GM21723 (cell line): Measurements from ENCODE around the gene SCYGR3.
"Not testable (repeated sequence)": the region's sequence is repeated elsewhere in the genome, so short reads cannot be mapped to it uniquely, and the experiment has no call there.

Experiments
- ATAC-seq: cut with Tn5 transposase; IDR thresholded peaks from one replicate; pipeline ENCODE4 v1.9.1; 2021; ENCODE audit warnings: mild to moderate bottlenecking, moderate library complexity; ENCODE audit not compliant: unreplicated experiment

The SCYGR3 gene

GRCh38 chr2:227614246-227614645 lies 394 bp downstream of the SCYGR3 start:
- ATAC-seq, result no peak

- ATAC-seq, result no peak
These were observed 1.4 kb downstream of the SCYGR3 start for GRCh38 chr2:227613272-227613660.

- no peak for ATAC-seq
These were observed 1.9 kb downstream of the SCYGR3 start for GRCh38 chr2:227612546-227613271.

GRCh38 chr2:227610123-227610522 lies 4.5 kb downstream of the SCYGR3 start:
- no peak for ATAC-seq

GRCh38 chr2:227608561-227609338 lies 5.9 kb downstream of the SCYGR3 start:
- peak; percentile 53 for ATAC-seq

DNA sequence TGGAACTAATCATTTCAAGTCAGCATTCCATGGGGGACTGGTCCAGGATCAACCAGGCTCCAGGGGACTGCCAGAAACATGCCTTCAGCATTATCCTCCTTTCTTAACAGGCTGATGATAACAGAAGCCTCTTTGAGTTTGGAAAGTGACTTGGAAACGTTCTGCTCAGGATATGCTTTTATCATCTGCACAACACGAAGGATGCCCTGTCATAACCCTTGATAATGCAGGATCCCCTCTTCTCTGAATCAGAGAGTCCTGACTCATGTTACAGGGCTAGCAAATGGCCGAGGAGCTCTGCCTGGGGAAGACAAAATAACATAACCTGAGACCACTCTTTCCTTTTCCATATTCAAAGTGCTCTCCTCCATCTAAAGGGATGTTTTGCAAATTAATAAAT lies 6.7 kb downstream of the SCYGR3 start:
- ATAC-seq, result no peak

DNA sequence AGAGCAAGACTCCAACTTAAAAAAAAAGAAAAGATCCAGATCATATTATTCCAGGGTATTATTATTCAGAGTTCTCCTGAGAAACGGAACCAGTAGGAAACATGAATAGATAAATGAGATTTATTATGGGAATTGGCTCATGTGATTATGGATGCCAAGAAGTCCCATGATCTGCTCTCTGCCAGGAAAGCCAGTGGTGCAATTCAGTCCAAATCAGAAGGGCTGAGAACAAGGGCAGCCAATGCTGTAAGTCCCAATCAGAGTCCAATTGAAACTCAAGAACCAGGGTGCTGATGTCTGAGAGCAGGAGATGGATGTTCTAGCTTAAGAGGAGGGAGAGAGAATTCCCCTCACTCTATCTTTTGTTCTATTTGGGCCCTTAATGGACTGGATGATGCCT lies 8.2 kb downstream of the SCYGR3 start:
- ATAC-seq, result no peak

DNA sequence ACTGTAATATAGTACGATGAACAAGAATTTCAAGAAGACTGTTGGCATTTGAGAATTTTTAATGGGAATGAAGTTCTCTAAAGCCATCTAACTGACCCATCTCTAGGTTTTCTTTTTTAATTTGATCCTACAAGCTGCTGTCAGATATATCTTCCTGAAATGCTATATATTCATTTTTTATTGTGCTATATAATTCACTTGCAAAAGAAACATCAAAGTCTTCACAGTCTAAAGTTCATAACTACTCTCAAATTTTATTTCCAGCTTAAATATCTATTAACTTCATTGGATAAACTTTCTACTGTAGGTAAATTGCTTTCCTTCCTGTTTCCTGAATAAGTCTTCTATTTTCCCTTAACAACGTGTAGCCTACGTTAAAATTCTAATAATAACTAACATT lies 12.3 kb downstream of the SCYGR3 start:
- no peak for ATAC-seq

DNA sequence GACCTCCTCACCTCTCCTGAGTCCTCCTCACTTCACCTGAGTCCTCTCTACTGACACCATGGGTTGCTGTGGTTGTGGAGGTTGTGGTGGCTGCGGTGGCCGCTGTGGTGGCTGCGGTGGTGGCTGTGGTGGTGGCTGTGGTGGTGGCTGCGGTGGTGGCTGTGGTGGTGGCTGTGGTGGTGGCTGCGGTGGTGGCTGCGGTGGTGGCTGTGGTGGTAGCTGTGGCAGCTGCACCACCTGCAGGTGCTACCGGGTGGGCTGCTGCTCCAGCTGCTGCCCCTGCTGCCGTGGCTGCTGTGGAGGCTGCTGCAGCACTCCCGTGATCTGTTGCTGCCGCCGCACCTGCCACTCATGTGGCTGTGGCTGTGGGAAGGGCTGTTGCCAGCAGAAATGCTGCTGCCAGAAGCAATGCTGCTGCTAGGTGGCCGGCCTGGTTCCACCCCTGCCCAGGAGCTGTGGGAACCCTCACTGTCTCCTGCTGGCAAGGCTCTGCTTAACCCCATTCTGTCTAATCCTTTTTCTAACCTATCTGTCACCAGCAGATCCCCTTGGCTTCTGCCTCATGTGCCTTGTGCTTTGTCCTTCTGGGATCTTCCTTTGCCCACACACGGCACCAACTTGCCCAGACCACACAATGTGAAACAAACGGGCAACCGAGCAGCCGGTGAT lies 15.7 kb downstream of the SCYGR3 start, which contains the start of gene SCYGR2:
Gene SCYGR2 (plus strand): TSS at position 59 of the 669 bp plus-strand sequence. CDS start 0 bp downstream, at position 59.
- ATAC-seq, result not testable (repeated sequence)

- no peak for ATAC-seq
These were observed 16.6 kb downstream of the SCYGR3 start for GRCh38 chr2:227597998-227598397.

DNA sequence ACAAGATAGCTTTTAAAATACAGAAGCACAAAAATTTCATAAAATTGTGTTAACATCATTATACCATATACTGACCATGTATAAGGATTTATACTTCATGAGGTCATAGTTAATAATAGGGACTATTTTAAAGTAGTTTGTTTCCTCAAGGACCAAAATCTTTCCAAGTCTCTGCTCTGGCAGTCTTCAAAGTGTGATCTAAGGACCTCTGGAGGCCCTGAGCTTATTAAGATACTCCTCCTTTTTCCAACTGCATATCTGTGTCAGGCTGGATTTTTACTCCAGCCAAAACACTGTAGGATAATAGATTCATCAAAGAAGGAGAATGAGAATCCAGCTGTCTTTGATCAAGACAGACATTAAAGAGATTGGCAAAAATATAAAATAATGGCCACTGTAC lies 17.6 kb downstream of the SCYGR3 start:
- ATAC-seq, result no peak

- no peak for ATAC-seq
These were observed 18.8 kb downstream of the SCYGR3 start for GRCh38 chr2:227595797-227596196.

DNA sequence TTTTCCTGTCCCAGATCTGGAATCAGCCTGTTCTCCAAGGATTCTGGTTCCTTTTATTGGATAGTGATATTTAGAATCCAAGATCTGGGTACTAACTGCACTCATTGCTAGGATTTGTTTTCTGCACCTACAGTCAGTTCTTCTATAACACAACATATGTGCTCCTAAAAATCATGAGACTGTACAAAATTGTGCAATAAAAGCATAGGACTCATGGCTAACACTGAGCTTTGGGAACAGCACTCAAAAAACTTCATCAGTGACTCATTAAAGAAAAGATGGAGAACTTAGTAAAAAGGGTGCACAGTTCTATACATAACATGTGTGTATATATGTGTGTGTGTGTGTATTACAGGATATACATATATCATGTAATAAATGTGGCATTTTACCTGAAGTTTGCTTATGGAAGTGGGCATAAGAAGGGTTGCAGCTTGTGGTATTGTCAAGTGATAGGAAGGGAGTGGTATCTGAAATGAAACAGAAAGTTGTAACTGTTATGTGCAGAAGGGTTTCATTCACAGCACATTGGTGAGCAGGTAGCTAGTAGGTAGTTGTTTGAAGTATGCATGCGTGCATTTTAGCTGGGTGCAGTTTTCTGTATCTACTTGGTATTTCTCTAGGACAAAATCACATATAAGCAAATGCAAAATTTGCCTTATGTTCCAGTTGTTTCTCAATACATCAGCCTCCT lies 21.8 kb downstream of the SCYGR3 start:
- peak; percentile 88 for ATAC-seq

DNA sequence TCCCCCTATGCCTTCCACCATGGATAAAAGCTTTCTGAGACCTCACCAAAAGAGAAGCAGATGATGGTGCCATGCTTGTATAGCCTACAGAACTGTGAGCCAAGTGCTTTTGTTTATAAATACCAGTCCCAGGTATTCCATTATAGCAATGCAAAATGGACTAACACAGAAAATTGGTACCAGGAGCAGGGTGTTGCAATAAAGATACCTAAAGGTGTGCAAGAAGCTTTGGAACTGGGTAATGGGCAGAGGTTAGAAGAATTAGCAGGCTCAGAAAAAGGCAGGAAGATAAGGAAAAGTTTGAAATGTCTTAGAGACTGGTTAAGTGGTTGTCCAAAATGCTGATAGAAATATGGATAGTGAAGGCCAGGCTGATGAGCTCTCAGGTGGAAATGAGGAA lies 32.3 kb downstream of the SCYGR3 start:
- ATAC-seq, result no peak

GRCh38 chr2:227579791-227580190 lies 34.8 kb downstream of the SCYGR3 start:
- ATAC-seq, result no peak

- ATAC-seq, result no peak
These were observed 36.0 kb downstream of the SCYGR3 start for GRCh38 chr2:227578642-227579041.

GRCh38 chr2:227577555-227577954 lies 37.1 kb downstream of the SCYGR3 start:
- ATAC-seq, result no peak

DNA sequence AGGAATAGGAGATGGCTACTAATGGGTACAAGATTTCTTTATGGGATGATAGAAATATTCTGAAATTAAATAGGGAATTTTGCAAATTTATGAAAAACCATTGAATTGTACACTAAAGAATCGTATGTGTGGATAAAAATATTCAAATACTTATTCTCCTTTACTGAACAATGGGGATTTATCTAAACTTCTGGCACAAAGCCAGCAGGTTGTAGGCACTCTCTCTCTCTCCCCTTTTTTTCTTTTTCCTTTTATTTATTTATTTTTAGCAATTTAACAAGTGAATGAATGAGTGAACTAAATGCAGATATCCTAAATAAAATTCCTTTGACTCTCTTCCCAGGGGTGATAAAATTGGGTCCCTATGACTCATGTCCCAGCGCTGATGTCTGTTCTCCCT lies 37.8 kb downstream of the SCYGR3 start:
- ATAC-seq, result no peak

DNA sequence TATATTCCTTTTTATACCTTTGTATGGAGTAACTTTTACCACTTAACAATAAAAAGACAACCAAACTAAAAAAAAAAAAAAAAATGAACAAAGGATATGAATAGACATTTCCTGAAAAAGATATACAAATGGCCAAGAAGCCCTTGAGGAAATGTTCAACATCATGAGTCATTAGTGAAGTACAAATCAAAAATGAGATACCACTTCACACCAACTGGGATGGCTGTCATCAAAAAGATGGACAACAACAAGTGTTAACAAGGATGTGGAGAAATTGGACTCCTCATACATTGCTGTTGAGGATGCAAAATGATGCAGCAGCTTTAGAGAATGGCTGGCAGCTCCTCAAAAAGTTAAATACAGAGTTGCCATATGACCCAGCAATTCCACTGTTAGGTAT lies 38.5 kb downstream of the SCYGR3 start:
- ATAC-seq, result no peak

GRCh38 chr2:227570615-227571014 lies 44.0 kb downstream of the SCYGR3 start:
- ATAC-seq, result no peak

DNA sequence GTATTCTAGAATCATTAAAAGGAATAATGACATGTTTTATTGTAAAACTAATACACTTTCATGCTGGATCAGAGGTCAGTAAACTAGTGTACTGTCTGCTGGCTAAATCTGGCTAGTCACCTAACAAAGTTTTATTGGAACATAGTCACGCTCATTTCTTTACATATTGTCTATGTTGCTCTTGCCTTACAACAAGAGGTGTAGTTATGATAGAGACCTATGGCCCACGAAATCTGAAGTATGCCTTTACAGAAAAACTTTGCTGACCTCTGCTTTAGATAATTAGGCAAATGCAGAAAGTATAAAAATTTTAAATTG lies 45.8 kb downstream of the SCYGR3 start:
- ATAC-seq, result no peak
